BLaER1 treated with 17β-estradiol and CSF1 and Interleukin-3, amounts not matched to agents 10 nM and 100 nM (cell line): ENCODE measurements around the gene OR5T1.

Experiments
- H3K27ac ChIP-seq, 11 experiments: shearing (Covaris generic); formaldehyde crosslinking; 2 replicates each; pipeline ENCODE4 v1.8.1; 2022
- H3K27me3 ChIP-seq, 11 experiments: shearing (Covaris generic); formaldehyde crosslinking; 2 replicates each; pipeline ENCODE4 v1.8.1; 2022
- H3K36me3 ChIP-seq, 11 experiments: shearing (Covaris generic); formaldehyde crosslinking; 2 replicates each; pipeline ENCODE4 v1.8.1; 2022
- H3K4me1 ChIP-seq, 10 experiments: shearing (Covaris generic); formaldehyde crosslinking; 2 replicates each; pipeline ENCODE4 v1.8.1; 2022
- H3K4me2 ChIP-seq, 11 experiments: shearing (Covaris generic); formaldehyde crosslinking; 2 replicates each; pipeline ENCODE4 v1.8.1; 2022
- H3K4me3 ChIP-seq, 10 experiments: shearing (Covaris generic); formaldehyde crosslinking; 2 replicates each; pipeline ENCODE4 v1.8.1; 2022
- H3K9ac ChIP-seq, 11 experiments: shearing (Covaris generic); formaldehyde crosslinking; 2 replicates each; pipeline ENCODE4 v1.8.1; 2022
- H3K9me3 ChIP-seq, 11 experiments: shearing (Covaris generic); formaldehyde crosslinking; replicated peaks in 1 of 11; 2 replicates each; pipeline ENCODE4 v1.8.1; 2022
- H4K20me1 ChIP-seq, 11 experiments: shearing (Covaris generic); formaldehyde crosslinking; 2 replicates each; pipeline ENCODE4 v1.8.1; 2022
- Cebpa-rat ChIP-seq, 11 experiments: shearing (Covaris generic); IDR thresholded peaks; 2 replicates each; pipeline ENCODE4 v1.8.1; 2022

Gene OR5T1

GRCh38 chr11:56273854-56274253, at the start of gene OR5T1:
Gene OR5T1, plus strand, starts transcription at chr11:56274154. Its CDS starts 1,485 bp downstream, at chr11:56275639.
- H3K4me3 ChIP-seq, result no peak within 1 kb of the TSS
- no peaks in the 10 kb centered on the region for H3K27me3 ChIP-seq
- no peak within 1 kb of the TSS for H3K27ac ChIP-seq
- H3K36me3 ChIP-seq, result no peaks in the 10 kb centered on the region
- H4K20me1 ChIP-seq, result no peaks in the 10 kb centered on the region
- H3K9ac ChIP-seq, result no peak within 1 kb of the TSS
- no peak for TF ChIP-seq Cebpa-rat (IDR thresholded peaks at IDR 0.05)
- no peak within 1 kb of the TSS for H3K4me2 ChIP-seq
- no peaks in the 10 kb centered on the region for H3K9me3 ChIP-seq
- no peaks in the 10 kb centered on the region for H3K4me1 ChIP-seq

GRCh38 chr11:56234155-56234554, 39.8 kb upstream of the OR5T1 start, which contains the start of gene OR5T2:
Gene OR5T2, minus strand, starts transcription at chr11:56234255. Its CDS starts 1,193 bp downstream, at chr11:56233062.
- H3K36me3 ChIP-seq, result no peaks in the 10 kb centered on the region
- H3K4me1 ChIP-seq, result no peaks in the 10 kb centered on the region
- no peak within 1 kb of the TSS for H3K4me2 ChIP-seq
- TF ChIP-seq Cebpa-rat (IDR thresholded peaks at IDR 0.05), result no peak
- H4K20me1 ChIP-seq, result no peaks in the 10 kb centered on the region
- H3K27ac ChIP-seq, result no peak within 1 kb of the TSS
- H3K27me3 ChIP-seq, result no peaks in the 10 kb centered on the region
- H3K9me3 ChIP-seq, result no peaks in the 10 kb centered on the region
- H3K9ac ChIP-seq, result no peak within 1 kb of the TSS
- H3K4me3 ChIP-seq, result no peak within 1 kb of the TSS

- H3K27me3 ChIP-seq, result no peaks in the 10 kb centered on the region
- H3K4me2 ChIP-seq, result no peak within 1 kb of the TSS
- H3K36me3 ChIP-seq, result no peaks in the 10 kb centered on the region
- no peaks in the 10 kb centered on the region for H3K9me3 ChIP-seq
- no peak within 1 kb of the TSS for H3K27ac ChIP-seq
- no peaks in the 10 kb centered on the region for H3K4me1 ChIP-seq
- H3K4me3 ChIP-seq, result no peak within 1 kb of the TSS
- no peak for TF ChIP-seq Cebpa-rat (IDR thresholded peaks at IDR 0.05)
- H3K9ac ChIP-seq, result no peak within 1 kb of the TSS
- H4K20me1 ChIP-seq, result no peaks in the 10 kb centered on the region
Observed at GRCh38 chr11:56251954-56252353, 22.0 kb upstream of the OR5T1 start, which contains the start of gene OR5T3. Gene OR5T3, plus strand, starts transcription at chr11:56252254. Its CDS starts 0 bp downstream, at chr11:56252254.

- no peaks in the 10 kb centered on the region for H3K36me3 ChIP-seq
- no peak for TF ChIP-seq Cebpa-rat (IDR thresholded peaks at IDR 0.05)
- H3K4me3 ChIP-seq, result no peak overlapping the region
- H3K27me3 ChIP-seq, result no peaks in the 10 kb centered on the region
- H4K20me1 ChIP-seq, result no peaks in the 10 kb centered on the region
- H3K9me3 ChIP-seq, result peaks cover 0 to 3% (median 0%) of the 10 kb centered on the region in 11 experiments; a peak in 1 of 22 replicates
- H3K9ac ChIP-seq, result no peak overlapping the region
- H3K4me1 ChIP-seq, result no peaks in the 10 kb centered on the region
- no peak overlapping the region for H3K27ac ChIP-seq
- no peak overlapping the region for H3K4me2 ChIP-seq
Observed at GRCh38 chr11:56271092-56271491, 2.9 kb upstream of the OR5T1 start.

- no peaks in the 10 kb centered on the region for H3K4me1 ChIP-seq
- no peak within 1 kb of the TSS for H3K4me3 ChIP-seq
- H3K27me3 ChIP-seq, result no peaks in the 10 kb centered on the region
- H3K9me3 ChIP-seq, result no peaks in the 10 kb centered on the region
- no peaks in the 10 kb centered on the region for H4K20me1 ChIP-seq
- no peak within 1 kb of the TSS for H3K4me2 ChIP-seq
- no peak within 1 kb of the TSS for H3K27ac ChIP-seq
- no peaks in the 10 kb centered on the region for H3K36me3 ChIP-seq
- no peak for TF ChIP-seq Cebpa-rat (IDR thresholded peaks at IDR 0.05)
- no peak within 1 kb of the TSS for H3K9ac ChIP-seq
Observed at GRCh38 chr11:56292154-56292553, 18.2 kb downstream of the OR5T1 start, which contains the start of gene OR8H1. Gene OR8H1, minus strand, starts transcription at chr11:56292254. Its CDS starts 1,192 bp downstream, at chr11:56291062.

- H3K4me3 ChIP-seq, result no peak overlapping the region
- H4K20me1 ChIP-seq, result no peaks in the 10 kb centered on the region
- H3K9ac ChIP-seq, result no peak overlapping the region
- no peak overlapping the region for H3K27ac ChIP-seq
- H3K27me3 ChIP-seq, result no peaks in the 10 kb centered on the region
- H3K36me3 ChIP-seq, result no peaks in the 10 kb centered on the region
- no peak for TF ChIP-seq Cebpa-rat (IDR thresholded peaks at IDR 0.05)
- no peaks in the 10 kb centered on the region for H3K4me1 ChIP-seq
- no peaks in the 10 kb centered on the region for H3K9me3 ChIP-seq
- no peak overlapping the region for H3K4me2 ChIP-seq
Observed at GRCh38 chr11:56296898-56297297, 22.9 kb downstream of the OR5T1 start.

GRCh38 chr11:56307836-56308235, 33.9 kb downstream of the OR5T1 start:
- no peak for TF ChIP-seq Cebpa-rat (IDR thresholded peaks at IDR 0.05)
- Histone ChIP-seq H3K27ac (no peak overlapping the region), H4K20me1 (no peaks in the 10 kb centered on the region), H3K4me1 (no peaks in the 10 kb centered on the region), H3K9me3 (peaks cover 0 to 5% (median 0%) of the 10 kb centered on the region in 11 experiments; a peak in 2 of 22 replicates), H3K27me3 (no peaks in the 10 kb centered on the region), H3K36me3 (no peaks in the 10 kb centered on the region), H3K4me3 (no peak overlapping the region), H3K9ac (no peak overlapping the region), H3K4me2 (no peak overlapping the region)

GRCh38 chr11:56314844-56315243, 40.9 kb downstream of the OR5T1 start, which contains the start of gene OR8K3:
Gene OR8K3, plus strand, starts transcription at chr11:56315144. Its CDS starts 3,163 bp downstream, at chr11:56318307.
- Histone ChIP-seq H3K27me3 (no peaks in the 10 kb centered on the region), H3K9ac (no peak within 1 kb of the TSS), H3K4me1 (no peaks in the 10 kb centered on the region), H3K27ac (no peak within 1 kb of the TSS), H3K4me3 (no peak within 1 kb of the TSS), H3K36me3 (no peaks in the 10 kb centered on the region), H3K4me2 (no peak within 1 kb of the TSS), H4K20me1 (no peaks in the 10 kb centered on the region), H3K9me3 (no peaks in the 10 kb centered on the region)
- TF ChIP-seq Cebpa-rat (IDR thresholded peaks at IDR 0.05), result no peak
